ENCODE data around the gene SLC10A7.

The SLC10A7 gene

DNA sequence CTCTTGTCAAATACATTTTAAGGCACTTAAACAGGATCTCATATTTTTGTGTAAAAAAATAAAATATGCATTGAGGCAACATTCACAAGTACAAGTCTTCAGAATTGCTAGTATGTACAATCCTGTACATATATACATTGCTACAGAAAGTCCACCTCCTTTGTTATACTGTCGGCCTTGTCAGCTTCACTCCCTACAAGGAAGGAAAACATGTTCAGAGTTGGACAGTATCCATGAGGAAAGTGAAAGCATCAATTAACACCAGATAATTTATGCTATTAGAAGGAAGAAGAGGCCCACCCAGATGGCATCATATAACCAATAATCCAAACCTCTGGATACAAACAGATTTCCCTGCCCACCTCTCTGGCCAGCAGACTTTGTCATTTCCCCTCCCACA lies 265.4 kb downstream of the SLC10A7 start:
- DNase-seq (ENCODE audit: low spot score) = no peak

DNA sequence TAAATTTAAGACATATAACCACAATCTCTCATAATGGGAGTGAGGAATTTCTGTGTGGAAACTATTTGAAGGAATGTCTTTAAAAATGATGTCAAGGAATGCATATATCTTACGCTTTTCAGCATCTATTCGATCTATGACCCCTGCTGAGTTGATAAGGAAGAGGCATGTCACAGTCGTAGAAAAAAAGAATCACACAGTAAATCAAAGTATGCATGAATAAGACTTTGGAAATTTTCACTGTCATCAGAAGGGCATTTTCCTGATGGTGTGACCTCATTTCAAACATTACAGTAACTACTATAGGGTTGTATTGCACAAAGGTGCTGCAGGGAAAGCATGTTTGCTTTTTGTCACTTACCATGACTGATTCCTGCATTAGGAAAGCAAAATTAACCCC lies 265.9 kb downstream of the SLC10A7 start:
- no peak for DNase-seq (ENCODE audit: low spot score)

DNA sequence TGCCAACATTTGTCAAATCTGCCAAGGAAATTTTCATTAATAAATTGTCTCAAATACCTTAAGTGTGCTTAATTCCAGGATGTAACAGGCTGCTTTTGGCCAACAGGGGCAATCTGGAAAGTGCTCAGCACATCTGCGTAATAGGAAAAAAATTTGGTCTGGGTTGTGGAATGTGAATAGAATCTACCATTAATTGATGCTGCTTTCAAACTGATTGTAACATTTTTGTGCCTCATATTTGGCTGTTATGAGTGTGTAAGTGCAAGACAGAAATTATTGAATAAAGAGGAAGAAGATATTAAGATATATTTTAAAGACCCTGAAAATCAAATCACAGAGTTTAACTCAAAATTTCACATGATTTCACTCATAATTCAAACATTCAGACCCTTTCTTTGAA lies 266.3 kb downstream of the SLC10A7 start:
- DNase-seq (ENCODE audit: low spot score) = no peak

DNA sequence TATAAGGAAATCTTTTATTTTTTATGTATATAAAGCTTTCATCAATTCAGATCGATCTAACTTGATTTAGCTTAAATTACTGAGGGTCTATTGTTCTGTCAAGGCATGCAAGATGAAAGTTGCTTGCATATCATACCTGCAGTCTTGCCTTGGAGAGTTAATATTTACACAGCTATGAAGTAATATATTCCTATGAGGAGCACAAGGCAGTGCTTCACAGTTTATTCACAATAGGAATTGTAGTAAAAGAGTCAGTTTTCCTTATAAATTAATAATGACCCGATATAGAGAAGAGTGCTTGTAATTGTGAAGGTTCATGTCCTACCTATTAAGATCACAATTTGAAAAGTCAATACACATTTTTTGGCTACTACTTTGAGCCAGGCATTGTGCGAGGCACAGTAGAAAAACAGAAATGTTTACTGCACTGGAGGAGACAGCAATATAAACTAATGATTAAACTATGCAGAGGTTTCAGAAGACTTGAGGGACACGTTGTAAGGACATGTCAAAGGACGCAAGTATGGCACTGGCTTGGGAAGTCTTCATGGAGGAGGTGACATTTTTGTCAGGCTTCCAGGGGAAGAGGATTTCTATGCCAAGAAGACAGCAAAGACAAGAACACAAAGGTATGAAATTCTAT lies 268.6 kb downstream of the SLC10A7 start:
- no peak for DNase-seq (ENCODE audit: low spot score)

DNA sequence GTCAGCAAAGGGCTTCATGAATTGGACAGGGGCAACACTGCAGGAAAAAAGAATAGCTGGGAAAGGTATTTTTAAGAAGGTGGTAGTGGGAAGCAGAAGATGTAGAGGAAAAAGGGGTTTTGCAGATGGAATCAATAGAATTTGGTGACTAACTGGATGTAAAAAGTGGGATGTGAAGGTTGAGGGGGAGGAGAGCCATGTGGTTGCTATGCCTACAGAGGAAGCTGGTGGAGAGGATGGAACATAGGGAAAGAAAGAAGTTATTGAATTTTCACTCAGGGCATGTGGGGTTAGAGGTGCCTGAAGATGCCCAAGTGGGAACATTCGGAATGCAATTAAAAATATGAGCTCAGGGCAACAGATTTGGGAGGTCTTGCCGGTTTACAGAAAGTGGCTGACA lies 274.4 kb downstream of the SLC10A7 start:
- DNase-seq (ENCODE audit: low spot score) = no peak

DNA sequence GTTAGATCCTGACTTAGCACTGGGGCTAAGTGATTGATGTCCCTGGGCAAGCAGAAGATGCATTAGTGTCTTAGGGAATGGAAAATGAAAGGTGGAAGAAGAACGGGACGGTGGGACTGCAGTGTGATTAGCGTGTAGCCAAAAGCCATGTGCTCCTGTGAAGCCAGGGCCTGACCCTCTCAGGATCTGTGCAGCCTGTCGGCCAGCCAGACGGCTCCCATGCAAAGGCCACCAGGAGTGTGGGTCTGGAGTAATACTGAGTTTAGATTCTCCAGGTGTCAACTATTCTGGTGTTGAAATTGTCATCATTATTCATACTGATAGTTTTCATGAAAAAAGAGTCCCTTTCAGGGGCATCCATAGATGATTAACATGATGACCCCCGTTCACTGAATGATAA lies 275.4 kb downstream of the SLC10A7 start:
- DNase-seq (ENCODE audit: low spot score) = no peak

DNA sequence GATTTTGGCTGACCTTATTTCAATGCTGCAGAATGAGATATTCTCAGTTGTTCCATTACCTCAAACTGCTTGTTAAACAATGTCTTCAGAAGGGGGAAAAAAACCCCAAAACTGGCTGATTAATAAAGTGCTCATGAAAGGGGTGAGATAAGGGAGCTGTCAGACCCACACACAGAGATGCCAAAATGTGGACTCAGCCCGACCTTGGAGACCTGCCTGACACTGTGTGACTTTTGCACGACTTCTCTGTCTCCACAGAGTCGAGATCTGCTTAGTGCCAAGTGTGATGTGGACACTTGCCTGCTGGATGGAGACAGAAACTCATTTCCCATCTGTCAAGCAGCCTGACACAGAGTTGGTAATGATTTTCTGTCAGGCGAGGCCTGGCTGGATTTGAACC lies 275.9 kb downstream of the SLC10A7 start:
- no peak for DNase-seq (ENCODE audit: low spot score)

DNA sequence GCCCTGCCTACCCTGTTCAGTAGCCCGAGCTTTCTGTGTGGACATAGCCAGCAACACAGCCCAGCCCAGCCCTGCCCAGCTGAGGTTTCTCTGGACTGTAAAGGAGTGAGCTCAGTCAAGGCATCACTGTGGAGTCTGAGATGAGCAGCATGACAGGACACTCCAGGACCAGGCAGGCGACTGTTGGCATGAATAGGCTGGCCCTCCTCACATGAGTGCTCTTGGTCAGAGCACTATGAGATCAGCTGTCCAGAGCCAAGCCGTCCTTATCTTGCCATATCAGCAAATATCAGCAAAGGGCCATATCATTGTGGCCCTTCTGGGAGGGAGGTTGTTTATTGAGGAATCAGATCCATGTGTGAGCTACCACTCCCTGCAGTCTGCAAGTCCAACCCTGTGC lies 276.5 kb downstream of the SLC10A7 start:
- no peak for DNase-seq (ENCODE audit: low spot score)

DNA sequence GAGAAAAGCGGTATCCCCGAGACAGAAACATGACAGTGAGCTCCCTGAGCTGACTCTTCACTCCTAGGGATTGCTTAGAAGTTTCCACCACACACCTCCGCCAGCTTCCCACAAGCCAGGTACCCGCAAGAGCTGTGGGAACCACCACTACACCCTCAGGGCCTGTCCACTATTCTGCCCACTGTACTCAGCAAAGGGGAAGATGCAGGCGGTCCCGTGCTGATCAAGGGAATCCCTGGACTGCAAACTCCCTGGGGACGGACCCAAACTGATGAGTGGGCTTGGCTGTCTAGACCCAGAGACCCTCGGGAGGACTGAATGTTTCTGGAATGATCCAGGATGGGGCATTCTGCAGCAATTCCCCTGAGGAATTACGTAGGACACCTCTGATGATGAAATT lies 277.2 kb downstream of the SLC10A7 start:
- no peak for DNase-seq (ENCODE audit: low spot score)

DNA sequence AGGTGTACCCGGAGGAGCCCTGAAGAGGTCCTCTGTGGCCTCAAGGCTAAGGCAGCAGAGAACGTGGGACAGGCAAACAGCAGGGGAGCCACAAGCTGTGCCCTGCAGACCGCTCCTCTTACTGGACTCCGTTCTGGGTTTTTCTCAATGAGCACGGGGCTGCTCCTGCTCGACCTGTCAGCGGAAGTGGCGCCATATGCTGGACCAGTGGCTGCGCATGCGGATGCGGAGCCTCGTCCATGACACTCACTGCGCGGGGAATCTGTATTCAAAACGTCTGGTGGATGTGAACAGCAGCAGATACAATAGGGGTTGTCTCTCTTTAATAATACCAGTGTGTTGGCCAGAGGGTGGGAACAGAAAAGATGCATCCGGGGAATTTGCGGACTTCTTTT lies 277.9 kb downstream of the SLC10A7 start:
- DNase-seq (ENCODE audit: low spot score) = no peak

DNA sequence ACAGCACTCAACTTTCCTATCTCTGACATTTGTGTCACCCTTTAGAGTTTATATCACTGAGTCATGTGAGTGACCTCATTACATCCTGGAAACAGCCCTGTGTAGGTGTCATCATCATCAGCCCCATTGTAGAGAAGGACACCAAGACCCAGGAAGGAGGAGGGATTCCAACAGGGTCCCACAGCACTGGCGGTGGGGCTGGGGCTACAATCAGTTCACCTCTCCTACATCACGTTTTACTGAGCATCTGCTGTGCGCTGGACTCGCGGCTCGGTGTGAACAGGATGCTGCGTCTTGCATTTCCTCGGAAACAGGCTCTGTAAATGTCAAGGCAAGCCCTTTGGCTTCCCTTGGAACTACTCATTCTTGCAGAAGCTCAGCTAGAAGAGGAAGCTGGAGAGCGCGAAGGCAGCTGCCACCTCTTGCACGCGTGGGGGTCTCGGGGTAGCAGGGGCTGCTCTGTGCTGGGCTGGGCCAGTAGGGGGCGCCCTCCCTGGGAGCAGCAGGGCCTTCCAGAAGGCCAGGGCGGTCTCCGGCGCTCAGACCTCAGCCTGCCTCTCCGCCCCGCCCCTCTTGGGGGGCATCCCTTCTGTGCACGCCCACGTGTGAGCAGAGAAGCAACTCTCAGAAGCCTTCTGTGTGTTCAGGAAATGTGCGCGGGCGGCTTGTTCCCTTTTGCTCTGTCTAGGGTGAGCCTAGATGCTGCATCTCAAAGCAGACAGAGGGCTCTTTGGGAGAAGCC lies 278.4 kb downstream of the SLC10A7 start:
- DNase-seq (ENCODE audit: low spot score) = no peak

DNA sequence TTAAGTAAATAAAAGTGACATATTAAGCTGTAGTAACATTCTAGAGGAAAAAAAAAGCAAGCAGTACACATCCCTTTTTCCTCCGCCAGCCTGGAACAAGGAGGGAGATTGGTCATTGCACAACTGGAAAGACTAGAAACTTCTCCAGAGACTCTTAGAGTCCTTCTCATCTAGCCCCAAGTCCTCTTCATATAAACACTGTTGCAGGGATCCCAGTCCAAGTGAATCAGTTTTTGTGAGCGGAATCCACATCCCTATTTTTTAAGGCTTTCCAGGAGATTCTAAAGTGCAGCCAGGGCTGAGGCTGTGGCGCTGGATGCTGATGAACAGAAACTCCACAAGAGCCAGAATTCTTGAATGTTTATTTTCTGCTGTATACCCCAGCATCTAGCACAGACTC lies 283.6 kb downstream of the SLC10A7 start:
- no peak for DNase-seq (ENCODE audit: low spot score)

DNA sequence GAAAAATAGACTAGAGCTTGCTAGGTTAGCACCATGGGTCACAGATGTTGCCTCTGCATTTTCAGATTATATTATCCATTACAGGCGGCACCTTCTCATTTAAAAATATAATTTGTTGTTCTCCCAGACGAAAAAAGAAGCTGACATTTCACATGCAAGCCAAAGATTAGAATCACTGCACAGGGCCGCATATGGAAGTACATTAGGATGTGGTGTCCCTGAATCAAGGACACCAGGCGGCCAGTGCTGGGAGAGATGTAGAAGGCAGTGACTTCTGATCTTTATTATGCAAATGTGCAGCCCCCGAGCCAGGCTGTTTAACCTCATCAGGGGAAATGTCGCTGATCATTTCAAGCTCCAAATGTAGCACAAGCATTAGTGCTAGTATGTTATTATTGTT lies 284.6 kb downstream of the SLC10A7 start:
- DNase-seq (ENCODE audit: low spot score) = no peak

DNA sequence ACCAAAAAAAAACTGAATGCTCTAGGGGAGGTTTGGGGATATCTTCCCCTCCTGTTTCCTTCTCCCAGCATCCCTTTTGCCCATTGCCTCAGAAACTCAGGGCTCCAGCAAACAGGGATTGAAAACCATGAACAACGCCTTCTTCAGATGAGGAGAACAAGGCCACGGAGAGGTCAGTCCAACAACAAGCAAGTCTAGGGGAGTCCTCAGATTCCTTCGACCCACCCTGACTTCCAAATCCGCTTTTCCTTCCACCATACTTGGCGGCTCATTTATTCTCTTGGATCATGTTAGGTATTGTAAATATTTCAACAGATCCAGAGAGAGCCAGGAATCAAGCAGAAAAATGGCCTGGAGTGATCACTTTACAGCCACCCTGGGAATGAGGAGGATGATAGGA lies 285.5 kb downstream of the SLC10A7 start:
- DNase-seq (ENCODE audit: low spot score) = no peak

DNA sequence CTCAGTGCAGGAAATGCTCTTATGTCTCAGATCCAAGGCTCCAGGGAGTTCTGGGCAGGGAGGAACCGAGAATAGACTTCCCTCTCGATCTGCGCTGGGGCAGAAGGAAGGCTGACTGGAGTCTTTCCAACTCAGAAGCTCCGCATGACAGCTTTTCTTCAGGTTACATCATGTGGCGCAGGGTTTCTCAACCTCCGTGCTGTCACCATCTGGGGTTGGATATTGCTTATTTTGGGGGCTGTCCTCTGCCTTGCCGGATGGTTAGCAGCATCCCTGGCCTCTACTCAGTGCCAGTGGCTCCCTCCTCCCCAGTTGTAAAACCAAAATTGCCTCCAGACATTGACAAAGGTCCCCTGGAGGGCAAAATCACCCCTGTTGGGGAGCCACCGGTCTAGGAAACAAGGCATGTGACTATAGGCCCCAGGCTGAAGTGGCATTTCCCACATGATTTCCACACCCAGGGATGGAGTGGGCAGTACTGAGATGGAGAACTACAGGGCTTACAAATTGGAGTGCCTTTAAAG lies 286.0 kb downstream of the SLC10A7 start:
- no peak for DNase-seq (ENCODE audit: low spot score)

DNA sequence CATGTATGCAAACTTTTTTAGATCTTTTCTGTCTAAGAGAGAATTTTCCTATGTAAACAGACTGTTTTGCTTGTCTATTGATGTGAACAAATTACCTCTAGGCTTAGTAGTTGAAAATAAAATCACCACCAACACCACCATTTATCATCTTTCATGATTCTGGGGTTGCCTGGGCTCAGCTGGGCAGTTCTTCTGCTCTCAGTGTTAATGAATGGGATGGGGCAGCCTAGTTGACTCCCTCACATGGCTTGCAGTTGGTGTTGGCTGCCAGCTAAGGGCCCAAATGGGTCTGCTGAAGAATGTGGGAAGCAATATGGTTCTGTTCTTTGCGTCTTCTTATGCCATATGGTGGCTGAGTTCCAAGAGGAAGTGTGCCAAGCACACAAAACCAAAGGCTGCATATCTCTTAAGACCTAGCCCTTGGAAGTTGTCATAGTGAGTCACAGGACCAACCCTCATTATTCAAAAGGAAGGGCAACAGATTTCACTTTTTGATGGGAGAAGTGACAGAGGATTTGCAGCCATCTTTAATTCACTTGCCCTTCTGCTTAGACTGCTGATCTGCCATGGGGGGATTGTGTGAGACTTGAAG lies 289.5 kb downstream of the SLC10A7 start:
- peak; percentile 46 for DNase-seq (ENCODE audit: low spot score)

DNA sequence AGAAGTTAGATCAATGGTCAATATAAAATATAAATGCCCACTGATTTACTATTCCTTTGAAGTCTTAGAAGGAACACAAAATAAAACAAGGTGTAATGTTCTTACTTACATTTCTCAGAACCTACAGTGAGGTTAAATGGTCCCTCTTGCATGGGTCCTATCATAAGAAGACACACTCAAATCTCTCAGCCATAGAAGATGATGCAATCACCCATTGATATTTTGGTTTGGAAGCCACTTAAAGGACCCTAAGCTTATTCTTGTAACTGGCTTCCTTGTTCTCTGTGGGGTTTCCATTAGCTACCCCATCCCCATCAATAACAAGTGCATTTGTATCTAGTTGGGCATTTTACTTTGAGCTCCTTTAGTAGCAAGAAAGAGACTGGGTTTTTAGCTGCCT lies 292.3 kb downstream of the SLC10A7 start:
- no peak for DNase-seq (ENCODE audit: low spot score)

DNA sequence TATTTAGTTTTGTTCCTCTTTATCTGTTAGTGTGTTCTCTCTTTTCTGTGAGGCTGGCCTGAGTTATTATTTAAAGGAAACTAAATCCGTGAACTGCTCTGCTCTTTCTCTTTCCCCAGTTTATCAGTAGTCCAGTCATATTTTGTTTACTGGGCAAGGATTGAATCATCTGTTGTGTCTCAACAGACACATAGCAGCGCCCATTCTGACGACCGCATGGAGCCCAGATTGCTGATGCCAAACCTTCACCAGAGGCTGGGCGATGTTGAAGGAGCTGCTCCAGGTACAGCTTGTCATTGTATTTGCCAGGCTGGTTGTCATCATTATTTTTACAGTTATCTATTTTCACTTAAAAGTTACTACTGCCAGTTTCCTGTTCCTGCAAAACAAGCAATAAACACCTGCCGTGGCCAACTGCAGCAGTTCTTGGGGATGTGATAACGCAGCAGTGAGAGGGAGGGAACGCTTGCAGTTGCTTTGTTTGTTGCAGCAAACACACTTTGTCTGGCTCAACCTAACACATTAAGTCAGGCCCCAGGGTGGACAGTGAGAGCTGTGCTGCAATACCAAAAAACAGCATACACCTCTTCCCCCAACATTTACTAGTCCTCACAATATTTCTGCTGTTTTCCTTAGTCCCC lies 297.3 kb downstream of the SLC10A7 start:
- no peak for DNase-seq (ENCODE audit: low spot score)

DNA sequence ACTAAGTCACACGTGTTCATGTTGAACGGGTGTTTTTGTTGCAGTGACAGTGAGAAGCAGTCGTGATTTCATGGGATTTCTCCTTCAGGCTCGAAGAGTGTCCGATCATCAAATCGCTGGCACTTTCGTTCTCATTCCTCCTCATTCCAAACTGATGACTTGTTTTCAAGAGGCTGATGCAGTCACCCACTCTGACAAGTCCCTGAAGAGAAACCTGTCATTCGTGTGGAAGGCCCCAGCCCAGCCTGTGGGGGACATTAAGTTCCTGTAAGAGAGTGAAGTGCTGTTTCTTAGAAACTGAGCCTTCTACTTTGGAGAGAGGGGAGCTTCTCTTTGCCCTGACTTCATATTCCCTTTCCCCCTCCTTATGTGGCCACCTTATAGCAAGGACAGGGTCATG lies 299.4 kb downstream of the SLC10A7 start:
- DNase-seq (ENCODE audit: low spot score) = peak; percentile 24

DNA sequence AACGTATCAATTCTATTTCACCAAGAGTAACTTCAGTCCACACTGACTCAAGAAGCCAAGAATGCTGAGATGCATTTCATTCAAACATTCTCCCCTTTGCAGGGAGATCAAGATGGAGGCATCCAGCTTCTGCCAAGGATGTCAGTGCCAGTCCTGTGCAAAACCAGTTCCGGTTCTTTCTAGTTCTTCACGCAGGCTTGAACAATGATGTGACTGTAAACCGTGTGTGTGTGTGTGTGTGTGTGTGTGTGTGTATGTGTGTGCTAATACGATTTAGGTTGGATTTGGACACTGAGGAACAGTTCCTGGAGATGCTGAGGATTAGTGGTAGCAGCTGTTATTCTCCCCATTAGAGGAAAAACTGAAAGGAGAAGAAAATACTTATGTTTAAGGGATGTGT lies 307.5 kb downstream of the SLC10A7 start, which contains the start of gene REELD1:
Gene REELD1 (plus strand): TSS at position 301 of the 400 bp plus-strand sequence. CDS start 2,415 bp downstream, outside the sequence.
- DNase-seq (ENCODE audit: low spot score) = no peak

DNA sequence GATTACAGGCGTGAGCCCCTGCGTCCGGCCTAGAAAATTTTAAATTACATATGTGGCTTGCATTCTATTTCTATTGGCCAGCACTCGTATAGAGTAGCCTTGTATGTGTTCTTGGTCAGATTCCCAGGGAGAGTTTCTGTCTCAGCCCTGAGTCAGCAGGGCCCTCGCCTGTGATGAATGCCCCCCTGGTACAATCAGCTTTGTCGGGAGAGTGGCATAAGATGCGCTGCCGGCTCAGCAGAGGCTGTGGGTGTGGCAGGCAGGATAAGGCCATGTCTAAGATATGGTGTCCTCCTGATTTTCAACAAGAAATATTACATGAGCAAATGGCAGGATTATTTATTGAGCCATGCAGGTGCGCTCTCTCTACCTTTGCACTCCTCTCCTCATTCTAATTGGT lies 309.0 kb downstream of the SLC10A7 start:
- DNase-seq (ENCODE audit: low spot score) = no peak

DNA sequence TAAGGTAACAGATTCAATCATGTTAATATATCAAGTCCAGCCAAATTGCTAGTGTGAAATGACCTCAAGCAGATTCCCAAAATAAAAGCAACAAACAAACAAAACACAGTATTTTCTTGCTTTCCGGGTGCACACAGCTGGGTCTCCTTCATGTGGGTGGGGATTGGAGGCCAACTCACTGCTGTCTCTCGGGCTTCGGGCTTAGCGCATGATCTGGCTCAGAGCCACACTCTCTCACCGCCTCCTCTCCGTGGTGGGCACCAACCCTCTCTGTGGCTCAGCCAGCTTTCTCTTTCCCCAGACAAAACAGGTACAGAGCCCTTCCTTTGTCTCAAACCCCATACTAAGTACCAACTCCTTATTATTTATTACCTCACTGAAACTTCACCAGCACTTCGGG lies 310.3 kb downstream of the SLC10A7 start:
- DNase-seq (ENCODE audit: low spot score) = no peak

DNA sequence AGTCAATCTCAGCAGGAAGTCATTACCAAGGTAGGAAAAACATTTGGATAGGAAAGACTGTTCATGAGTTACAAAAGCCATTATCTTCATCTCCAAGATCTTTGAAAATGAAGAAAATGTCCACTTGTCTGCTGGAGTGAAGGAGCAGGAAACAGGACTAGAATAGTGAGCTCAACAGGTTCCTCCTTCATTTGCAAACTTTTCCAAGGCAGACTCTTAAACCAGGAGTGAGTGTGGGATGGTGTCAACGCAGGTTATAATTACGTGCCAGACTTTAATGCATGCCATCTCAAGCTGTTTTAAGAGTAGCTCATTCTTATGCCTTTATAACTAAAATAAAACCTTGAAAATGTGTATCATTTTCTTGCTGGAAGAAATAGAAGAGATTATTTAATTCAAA lies 310.9 kb downstream of the SLC10A7 start:
- no peak for DNase-seq (ENCODE audit: low spot score)

Data from LoVo (cell line).